Peyer's patch (tissue), 4 donors: ENCODE data around the gene TMEM98.

Experiments used
- POLR2A ChIP-seq, 2 donors: fragments of 450-650 bp; IDR thresholded peaks; one replicate each; pipeline ENCODE4 v1.5.1; 2017; ENCODE audit warnings: antibody characterized with exemption in 2 of 2, mild to moderate bottlenecking in 2 of 2, moderate library complexity in 2 of 2
- TF ChIP-seq, protein P1 (sequence below), 6 experiments: fragments of 450-650 bp in 4 of 6; fragments of 200-600 bp in 2 of 6; sonication (generic) in 1 of 6; IDR thresholded peaks; one replicate each; pipeline ENCODE4 v1.5.1; 2017 to 2019; ENCODE audit warnings: antibody characterized with exemption in 6 of 6, mild to moderate bottlenecking in 3 of 6, moderate library complexity in 1 of 6

DNA sequence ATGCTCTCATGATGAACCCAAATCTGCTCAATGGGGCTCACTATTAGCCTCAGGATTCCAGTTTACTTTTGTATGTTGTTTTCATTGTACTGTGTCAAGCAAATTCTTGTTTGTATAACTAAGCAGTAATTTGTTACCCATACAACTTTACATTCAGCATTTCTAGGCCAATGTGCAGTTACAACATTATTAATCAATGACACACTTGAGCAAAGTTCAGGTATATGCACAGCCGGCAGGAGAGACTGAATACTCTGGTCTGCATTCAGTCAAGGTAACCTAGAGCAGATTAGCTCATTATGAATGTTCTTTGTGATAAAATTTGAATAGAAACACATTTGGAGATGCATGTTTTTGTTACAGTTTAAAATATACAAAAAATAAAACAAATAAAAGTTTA lies 48.8 kb upstream of the TMEM98 start:
- no peak for TF ChIP-seq POLR2A (IDR thresholded peaks at IDR 0.05)
- TF ChIP-seq, protein P1, sequence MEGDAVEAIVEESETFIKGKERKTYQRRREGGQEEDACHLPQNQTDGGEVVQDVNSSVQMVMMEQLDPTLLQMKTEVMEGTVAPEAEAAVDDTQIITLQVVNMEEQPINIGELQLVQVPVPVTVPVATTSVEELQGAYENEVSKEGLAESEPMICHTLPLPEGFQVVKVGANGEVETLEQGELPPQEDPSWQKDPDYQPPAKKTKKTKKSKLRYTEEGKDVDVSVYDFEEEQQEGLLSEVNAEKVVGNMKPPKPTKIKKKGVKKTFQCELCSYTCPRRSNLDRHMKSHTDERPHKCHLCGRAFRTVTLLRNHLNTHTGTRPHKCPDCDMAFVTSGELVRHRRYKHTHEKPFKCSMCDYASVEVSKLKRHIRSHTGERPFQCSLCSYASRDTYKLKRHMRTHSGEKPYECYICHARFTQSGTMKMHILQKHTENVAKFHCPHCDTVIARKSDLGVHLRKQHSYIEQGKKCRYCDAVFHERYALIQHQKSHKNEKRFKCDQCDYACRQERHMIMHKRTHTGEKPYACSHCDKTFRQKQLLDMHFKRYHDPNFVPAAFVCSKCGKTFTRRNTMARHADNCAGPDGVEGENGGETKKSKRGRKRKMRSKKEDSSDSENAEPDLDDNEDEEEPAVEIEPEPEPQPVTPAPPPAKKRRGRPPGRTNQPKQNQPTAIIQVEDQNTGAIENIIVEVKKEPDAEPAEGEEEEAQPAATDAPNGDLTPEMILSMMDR (IDR thresholded peaks at IDR 0.05), result peak in 3 of 6 experiments; percentile 11 to 28 (median 12)
